HG03442 (cell line): ENCODE results near the gene STX10.
A peak's percentile ranks its signal among the peaks of the same experiment; 100 is the strongest.
"Not testable (repeated sequence)": the region's sequence is repeated elsewhere in the genome, so short reads cannot be mapped to it uniquely, and the experiment has no call there.

Source experiments
- ATAC-seq: cut with Tn5 transposase; IDR thresholded peaks from one replicate; pipeline ENCODE4 v1.9.1; 2021; ENCODE audit warnings: mild to moderate bottlenecking, moderate library complexity; ENCODE audit not compliant: unreplicated experiment

Gene STX10

GRCh38 chr19:13150187-13150930 lies at the start of gene STX10, which contains the start of gene IER2:
Gene STX10 (minus strand): TSS chr19:13150375. CDS start chr19:13150173, 202 bp downstream.
Gene IER2 (plus strand): TSS chr19:13150411. CDS start chr19:13153187, 2,776 bp downstream.
- peak; percentile 33 for ATAC-seq

- ATAC-seq, result no peak
Observed at GRCh38 chr19:13198634-13199033, 48.5 kb upstream of the STX10 start.

- ATAC-seq, result no peak
Observed at GRCh38 chr19:13195678-13196077, 45.5 kb upstream of the STX10 start.

GRCh38 chr19:13190781-13191540 lies 40.8 kb upstream of the STX10 start:
- no peak for ATAC-seq

- ATAC-seq, result no peak
Observed at GRCh38 chr19:13189600-13189999, 39.4 kb upstream of the STX10 start.

GRCh38 chr19:13187419-13187818 lies 37.2 kb upstream of the STX10 start:
- no peak for ATAC-seq

GRCh38 chr19:13186688-13187087 lies 36.5 kb upstream of the STX10 start:
- not testable (repeated sequence) for ATAC-seq

- ATAC-seq, result not testable (repeated sequence)
Observed at GRCh38 chr19:13185763-13186657, 35.8 kb upstream of the STX10 start.

- not testable (repeated sequence) for ATAC-seq
Observed at GRCh38 chr19:13184926-13185325, 34.8 kb upstream of the STX10 start.

GRCh38 chr19:13181747-13182388 lies 31.7 kb upstream of the STX10 start:
- peak; percentile 35 for ATAC-seq

- not testable (repeated sequence) for ATAC-seq
Observed at GRCh38 chr19:13178291-13178690, 28.1 kb upstream of the STX10 start.

GRCh38 chr19:13177584-13177983 lies 27.4 kb upstream of the STX10 start:
- ATAC-seq, result not testable (repeated sequence)

- no peak for ATAC-seq
Observed at GRCh38 chr19:13176345-13176744, 26.2 kb upstream of the STX10 start.

GRCh38 chr19:13173139-13173737 lies 23.1 kb upstream of the STX10 start:
- ATAC-seq, result no peak

- ATAC-seq, result no peak
Observed at GRCh38 chr19:13172346-13173138, 22.4 kb upstream of the STX10 start.

- ATAC-seq, result no peak
Observed at GRCh38 chr19:13171146-13171545, 21.0 kb upstream of the STX10 start.

GRCh38 chr19:13169769-13170168 lies 19.6 kb upstream of the STX10 start:
- no peak for ATAC-seq

GRCh38 chr19:13166151-13166550 lies 16.0 kb upstream of the STX10 start:
- ATAC-seq, result not testable (repeated sequence)
